Measurements from ENCODE around the gene PCCA.

GRCh38 chr13:100399455-100399854 lies 310.6 kb downstream of the PCCA start:
- TF ChIP-seq CTCF (IDR thresholded peaks at IDR 0.05), result no peak
- no peak for TF ChIP-seq EZH2 (IDR thresholded peaks at IDR 0.05; ENCODE audit: borderline replicate concordance, insufficient read depth, low read depth, low read length, poor library complexity, severe bottlenecking)
